ENCODE results near the gene CCL21.

GRCh38 chr9:34675869-34676268 lies 34.1 kb downstream of the CCL21 start:
- TF ChIP-seq TEAD2 (CRISPR knock-in tag; IDR thresholded peaks at IDR 0.05) (no peak), ZNF891 (CRISPR knock-in tag; IDR thresholded peaks at IDR 0.05) (no peak), NONO (IDR thresholded peaks at IDR 0.05) (no peak), NONO (CRISPR knock-in tag; conservative IDR thresholded peaks at IDR 0.05) (no peak), ZNF274 (CRISPR knock-in tag; IDR thresholded peaks at IDR 0.05) (no peak), POLR2AphosphoS5 (IDR thresholded peaks at IDR 0.05; ENCODE audit: low read depth, low read length) (no peak), SUZ12 (IDR thresholded peaks at IDR 0.05; ENCODE audit: low read depth, low read length) (no peak), RNF2 (conservative IDR thresholded peaks at IDR 0.05; ENCODE audit: low read depth) (no peak), CENPT (CRISPR knock-in tag; IDR thresholded peaks at IDR 0.05; ENCODE audit: low read depth) (no peak), HMGXB4 (CRISPR knock-in tag; IDR thresholded peaks at IDR 0.05; ENCODE audit: borderline replicate concordance in 1 of 2, low read depth in 1 of 2) (no peak), ARID3A (IDR thresholded peaks at IDR 0.05; ENCODE audit: low read depth, low read length) (no peak), IRF2 (CRISPR knock-in tag; IDR thresholded peaks at IDR 0.05) (no peak)
- TF ChIP-seq, protein P1, sequence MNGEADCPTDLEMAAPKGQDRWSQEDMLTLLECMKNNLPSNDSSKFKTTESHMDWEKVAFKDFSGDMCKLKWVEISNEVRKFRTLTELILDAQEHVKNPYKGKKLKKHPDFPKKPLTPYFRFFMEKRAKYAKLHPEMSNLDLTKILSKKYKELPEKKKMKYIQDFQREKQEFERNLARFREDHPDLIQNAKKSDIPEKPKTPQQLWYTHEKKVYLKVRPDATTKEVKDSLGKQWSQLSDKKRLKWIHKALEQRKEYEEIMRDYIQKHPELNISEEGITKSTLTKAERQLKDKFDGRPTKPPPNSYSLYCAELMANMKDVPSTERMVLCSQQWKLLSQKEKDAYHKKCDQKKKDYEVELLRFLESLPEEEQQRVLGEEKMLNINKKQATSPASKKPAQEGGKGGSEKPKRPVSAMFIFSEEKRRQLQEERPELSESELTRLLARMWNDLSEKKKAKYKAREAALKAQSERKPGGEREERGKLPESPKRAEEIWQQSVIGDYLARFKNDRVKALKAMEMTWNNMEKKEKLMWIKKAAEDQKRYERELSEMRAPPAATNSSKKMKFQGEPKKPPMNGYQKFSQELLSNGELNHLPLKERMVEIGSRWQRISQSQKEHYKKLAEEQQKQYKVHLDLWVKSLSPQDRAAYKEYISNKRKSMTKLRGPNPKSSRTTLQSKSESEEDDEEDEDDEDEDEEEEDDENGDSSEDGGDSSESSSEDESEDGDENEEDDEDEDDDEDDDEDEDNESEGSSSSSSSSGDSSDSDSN (CRISPR knock-in tag; IDR thresholded peaks at IDR 0.05): no peak
- TF ChIP-seq, protein P2, sequence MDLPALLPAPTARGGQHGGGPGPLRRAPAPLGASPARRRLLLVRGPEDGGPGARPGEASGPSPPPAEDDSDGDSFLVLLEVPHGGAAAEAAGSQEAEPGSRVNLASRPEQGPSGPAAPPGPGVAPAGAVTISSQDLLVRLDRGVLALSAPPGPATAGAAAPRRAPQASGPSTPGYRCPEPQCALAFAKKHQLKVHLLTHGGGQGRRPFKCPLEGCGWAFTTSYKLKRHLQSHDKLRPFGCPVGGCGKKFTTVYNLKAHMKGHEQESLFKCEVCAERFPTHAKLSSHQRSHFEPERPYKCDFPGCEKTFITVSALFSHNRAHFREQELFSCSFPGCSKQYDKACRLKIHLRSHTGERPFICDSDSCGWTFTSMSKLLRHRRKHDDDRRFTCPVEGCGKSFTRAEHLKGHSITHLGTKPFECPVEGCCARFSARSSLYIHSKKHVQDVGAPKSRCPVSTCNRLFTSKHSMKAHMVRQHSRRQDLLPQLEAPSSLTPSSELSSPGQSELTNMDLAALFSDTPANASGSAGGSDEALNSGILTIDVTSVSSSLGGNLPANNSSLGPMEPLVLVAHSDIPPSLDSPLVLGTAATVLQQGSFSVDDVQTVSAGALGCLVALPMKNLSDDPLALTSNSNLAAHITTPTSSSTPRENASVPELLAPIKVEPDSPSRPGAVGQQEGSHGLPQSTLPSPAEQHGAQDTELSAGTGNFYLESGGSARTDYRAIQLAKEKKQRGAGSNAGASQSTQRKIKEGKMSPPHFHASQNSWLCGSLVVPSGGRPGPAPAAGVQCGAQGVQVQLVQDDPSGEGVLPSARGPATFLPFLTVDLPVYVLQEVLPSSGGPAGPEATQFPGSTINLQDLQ (CRISPR knock-in tag; IDR thresholded peaks at IDR 0.05): no peak
- TF ChIP-seq, protein P3, sequence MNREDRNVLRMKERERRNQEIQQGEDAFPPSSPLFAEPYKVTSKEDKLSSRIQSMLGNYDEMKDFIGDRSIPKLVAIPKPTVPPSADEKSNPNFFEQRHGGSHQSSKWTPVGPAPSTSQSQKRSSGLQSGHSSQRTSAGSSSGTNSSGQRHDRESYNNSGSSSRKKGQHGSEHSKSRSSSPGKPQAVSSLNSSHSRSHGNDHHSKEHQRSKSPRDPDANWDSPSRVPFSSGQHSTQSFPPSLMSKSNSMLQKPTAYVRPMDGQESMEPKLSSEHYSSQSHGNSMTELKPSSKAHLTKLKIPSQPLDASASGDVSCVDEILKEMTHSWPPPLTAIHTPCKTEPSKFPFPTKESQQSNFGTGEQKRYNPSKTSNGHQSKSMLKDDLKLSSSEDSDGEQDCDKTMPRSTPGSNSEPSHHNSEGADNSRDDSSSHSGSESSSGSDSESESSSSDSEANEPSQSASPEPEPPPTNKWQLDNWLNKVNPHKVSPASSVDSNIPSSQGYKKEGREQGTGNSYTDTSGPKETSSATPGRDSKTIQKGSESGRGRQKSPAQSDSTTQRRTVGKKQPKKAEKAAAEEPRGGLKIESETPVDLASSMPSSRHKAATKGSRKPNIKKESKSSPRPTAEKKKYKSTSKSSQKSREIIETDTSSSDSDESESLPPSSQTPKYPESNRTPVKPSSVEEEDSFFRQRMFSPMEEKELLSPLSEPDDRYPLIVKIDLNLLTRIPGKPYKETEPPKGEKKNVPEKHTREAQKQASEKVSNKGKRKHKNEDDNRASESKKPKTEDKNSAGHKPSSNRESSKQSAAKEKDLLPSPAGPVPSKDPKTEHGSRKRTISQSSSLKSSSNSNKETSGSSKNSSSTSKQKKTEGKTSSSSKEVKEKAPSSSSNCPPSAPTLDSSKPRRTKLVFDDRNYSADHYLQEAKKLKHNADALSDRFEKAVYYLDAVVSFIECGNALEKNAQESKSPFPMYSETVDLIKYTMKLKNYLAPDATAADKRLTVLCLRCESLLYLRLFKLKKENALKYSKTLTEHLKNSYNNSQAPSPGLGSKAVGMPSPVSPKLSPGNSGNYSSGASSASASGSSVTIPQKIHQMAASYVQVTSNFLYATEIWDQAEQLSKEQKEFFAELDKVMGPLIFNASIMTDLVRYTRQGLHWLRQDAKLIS (CRISPR knock-in tag; IDR thresholded peaks at IDR 0.05): no peak
